K562 (cell line): ENCODE results near the gene KMT2E. TPM values are rescaled to one million over a fixed set of nuclear protein-coding genes. Genes with fewer than 3 reads are reported as not detected.

Experiments
- BDP1 ChIP-seq: IDR thresholded peaks from 3 replicates; pipeline ENCODE4 v1.6.1; 2011; ENCODE audit not compliant: insufficient read length, insufficient read depth
- BRF2 ChIP-seq: IDR thresholded peaks from 3 replicates; pipeline ENCODE4 v1.6.1; 2011; ENCODE audit warnings: borderline replicate concordance, mild to moderate bottlenecking; ENCODE audit not compliant: insufficient read length, insufficient read depth
- KLF10 ChIP-seq: fragments of 250-450 bp; sonication (Bioruptor Pico); IDR thresholded peaks from 2 replicates; pipeline ENCODE4 v1.6.1; 2021; ENCODE audit warnings: matching md5 sums
- NUFIP1 ChIP-seq: fragments of 450-650 bp; IDR thresholded peaks from 2 replicates; pipeline ENCODE4 v1.6.1; 2018; ENCODE audit not compliant: partially characterized antibody
- POLR2AphosphoS5 ChIP-seq: IDR thresholded peaks from 2 replicates; pipeline ENCODE4 v1.6.1; 2011; ENCODE audit warnings: mild to moderate bottlenecking, low read depth, low read length, moderate library complexity; ENCODE audit not compliant: control insufficient read depth, insufficient read depth
- POLR2B ChIP-seq: fragments of 450-650 bp; IDR thresholded peaks from 2 replicates; pipeline ENCODE4 v1.6.1; 2018; ENCODE audit warnings: low read depth; ENCODE audit not compliant: partially characterized antibody
- RB1 ChIP-seq: fragments of 450-650 bp; IDR thresholded peaks from 2 replicates; pipeline ENCODE4 v1.6.1; 2017; ENCODE audit warnings: low read depth, mild to moderate bottlenecking
- SMAD2 ChIP-seq: fragments of 150-350 bp; IDR thresholded peaks from 2 replicates; pipeline ENCODE4 v1.6.1; 2014; ENCODE audit warnings: low read depth, mild to moderate bottlenecking, low read length
- TSHZ1 ChIP-seq: fragments of 250-450 bp; sonication (Bioruptor Pico); IDR thresholded peaks from 2 replicates; pipeline ENCODE4 v1.4.0; 2020; ENCODE audit warnings: mild to moderate bottlenecking, moderate library complexity
- ZKSCAN8 ChIP-seq: fragments of 200-800 bp; sonication (Bioruptor generic); IDR thresholded peaks from 2 replicates; pipeline ENCODE4 v1.6.1; 2016; ENCODE audit warnings: missing genetic modification characterization, missing compliant biosample characterization
- ZNF133 ChIP-seq: fragments of 250-450 bp; sonication (Bioruptor Pico); IDR thresholded peaks from 2 replicates; pipeline ENCODE4 v1.4.0; 2020; ENCODE audit warnings: mild to moderate bottlenecking
- ZNF217 ChIP-seq: sonication (generic); formaldehyde crosslinking; IDR thresholded peaks from 2 replicates; pipeline ENCODE4 v1.8.0; 2022; ENCODE audit warnings: mild to moderate bottlenecking, missing genetic modification reagents
- ZNF512 ChIP-seq: IDR thresholded peaks from 2 replicates; pipeline ENCODE4 v1.6.1; 2016; ENCODE audit warnings: missing genetic modification characterization, missing compliant biosample characterization
- polyA plus RNA-seq, 8 experiments: library from polyadenylated mRNA; depleted of rRNA in 4 of 8; stranded (reverse) in 5 of 8; unstranded in 3 of 8; fragments of >200 nt; fragmentation: Nextera tagmentation in 2 of 8; fragmentation: Illumina TruSeq in 1 of 8; extraction: Ambion mirVana in 2 of 8; extraction: Trizol in 1 of 8; gene quantifications; 2 replicates each; pipeline versions ENCODE4 v1.2.1 to v1.2.3, GENCODE V29; 2011 to 2014; ENCODE audit warnings: inconsistent platforms in 1 of 8, missing spikeins in 1 of 8
- total RNA-seq, 7 experiments: library from RNA; depleted of rRNA in 6 of 7; stranded (reverse); fragments of >200 nt in 6 of 7; fragmentation: Illumina TruSeq in 2 of 7; extraction: Trizol in 2 of 7; gene quantifications; 2 replicates each; pipeline versions ENCODE4 v1.2.1 to v1.2.3, GENCODE V29; 2011 to 2021; ENCODE audit warnings: low replicate concordance in 1 of 7
- TF ChIP-seq, protein P1 (sequence below): fragments of 450-650 bp; IDR thresholded peaks from 2 replicates; pipeline ENCODE4 v1.6.1; 2017; ENCODE audit warnings: mild to moderate bottlenecking, moderate library complexity
- TF ChIP-seq, protein P2 (sequence below): fragments of 450-650 bp; IDR thresholded peaks from 2 replicates; pipeline ENCODE4 v1.6.1; 2018; ENCODE audit warnings: mild to moderate bottlenecking, low read depth; ENCODE audit not compliant: partially characterized antibody

The KMT2E gene
- total and polyA plus RNA-seq, 9 of the 15 experiments (the other 6 are each of a cell fraction or from before 2014, with no cell fraction given): 8.9 to 55.3 (median 38.1) TPM

- TF ChIP-seq TSHZ1 (0 out of 2 replicates have a peak, but pooled peaks have one; percentile 21), ZKSCAN8 (peak; percentile 51; the same call in 1 of the 2 replicates), POLR2B (peak; percentile 97), RB1 (peak; percentile 87), BRF2 (no peak), POLR2AphosphoS5 (peak; percentile 99), BDP1 (no peak), SMAD2 (no peak), ZNF217 (CRISPR knock-in tag) (0 out of 2 replicates have a peak, but pooled peaks have one; percentile 32), ZNF512 (no peak), NUFIP1 (no peak), KLF10 (CRISPR knock-in tag) (no peak), ZNF133 (no peak)
- TF ChIP-seq, protein P1, sequence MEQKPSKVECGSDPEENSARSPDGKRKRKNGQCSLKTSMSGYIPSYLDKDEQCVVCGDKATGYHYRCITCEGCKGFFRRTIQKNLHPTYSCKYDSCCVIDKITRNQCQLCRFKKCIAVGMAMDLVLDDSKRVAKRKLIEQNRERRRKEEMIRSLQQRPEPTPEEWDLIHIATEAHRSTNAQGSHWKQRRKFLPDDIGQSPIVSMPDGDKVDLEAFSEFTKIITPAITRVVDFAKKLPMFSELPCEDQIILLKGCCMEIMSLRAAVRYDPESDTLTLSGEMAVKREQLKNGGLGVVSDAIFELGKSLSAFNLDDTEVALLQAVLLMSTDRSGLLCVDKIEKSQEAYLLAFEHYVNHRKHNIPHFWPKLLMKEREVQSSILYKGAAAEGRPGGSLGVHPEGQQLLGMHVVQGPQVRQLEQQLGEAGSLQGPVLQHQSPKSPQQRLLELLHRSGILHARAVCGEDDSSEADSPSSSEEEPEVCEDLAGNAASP: no peak
- TF ChIP-seq, protein P2, sequence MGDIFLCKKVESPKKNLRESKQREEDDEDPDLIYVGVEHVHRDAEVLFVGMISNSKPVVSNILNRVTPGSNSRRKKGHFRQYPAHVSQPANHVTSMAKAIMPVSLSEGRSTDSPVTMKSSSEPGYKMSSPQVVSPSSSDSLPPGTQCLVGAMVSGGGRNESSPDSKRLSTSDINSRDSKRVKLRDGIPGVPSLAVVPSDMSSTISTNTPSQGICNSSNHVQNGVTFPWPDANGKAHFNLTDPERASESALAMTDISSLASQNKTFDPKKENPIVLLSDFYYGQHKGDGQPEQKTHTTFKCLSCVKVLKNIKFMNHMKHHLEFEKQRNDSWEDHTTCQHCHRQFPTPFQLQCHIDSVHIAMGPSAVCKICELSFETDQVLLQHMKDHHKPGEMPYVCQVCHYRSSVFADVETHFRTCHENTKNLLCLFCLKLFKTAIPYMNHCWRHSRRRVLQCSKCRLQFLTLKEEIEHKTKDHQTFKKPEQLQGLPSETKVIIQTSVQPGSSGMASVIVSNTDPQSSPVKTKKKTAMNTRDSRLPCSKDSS: no peak
Measured at GRCh38 chr7:104983578-104984539, 30.1 kb upstream of the KMT2E start (continued).
